AG04450 (cell line): ENCODE data around the gene HPCAL1. TPM values are rescaled to one million over a fixed set of nuclear protein-coding genes. Genes with fewer than 3 reads are reported as not detected.

Source experiments
- CTCF ChIA-PET: fragments of 300-600, 350-600 bp; formaldehyde crosslinking; extraction: SDS; loops from one replicate; lab custom pipeline; 2022; ENCODE audit warnings: antibody characterized with exemption, inconsistent platforms; lab: Charles Lee
- POLR2A ChIA-PET: fragments of 350-600 bp; formaldehyde crosslinking; extraction: SDS; loops from one replicate; lab custom pipeline; 2021; ENCODE audit warnings: antibody characterized with exemption, inconsistent platforms; lab: Yijun Ruan, JAX
- DNase-seq: peaks from one replicate; pipeline ENCODE4 v3.0.0-alpha.2; 2011; ENCODE audit warnings: low read depth, low spot score
- H3K27ac ChIP-seq: one replicate; pipeline ENCODE4 v1.5.1; 2012; ENCODE audit warnings: low read depth, low read length, control low read depth
- H3K27me3 ChIP-seq: one replicate; pipeline ENCODE4 v1.6.0; 2012; ENCODE audit warnings: low read length; ENCODE audit not compliant: control insufficient read depth, insufficient read depth
- H3K4me3 ChIP-seq: 2 replicates; pipeline ENCODE4 v1.5.1; 2011; ENCODE audit warnings: mild to moderate bottlenecking, low read depth, low read length, control low read depth
- H3K9me3 ChIP-seq: 2 replicates; pipeline ENCODE4 v1.5.1; 2012; ENCODE audit warnings: low read length; ENCODE audit not compliant: control insufficient read depth, insufficient read depth
- polyA plus RNA-seq: library from polyadenylated mRNA; depleted of rRNA; stranded (reverse); fragments of >200 nt; gene quantifications from 2 replicates; pipeline ENCODE4 v1.2.3, GENCODE V29; 2011
- TF ChIP-seq, protein P1 (sequence below): IDR thresholded peaks from 2 replicates; pipeline ENCODE4 v1.5.1; 2011; ENCODE audit warnings: low read depth, low read length, control low read depth, inconsistent platforms

HPCAL1 gene
- polyA plus RNA-seq, 1 experiment = 14.4 TPM

DNA sequence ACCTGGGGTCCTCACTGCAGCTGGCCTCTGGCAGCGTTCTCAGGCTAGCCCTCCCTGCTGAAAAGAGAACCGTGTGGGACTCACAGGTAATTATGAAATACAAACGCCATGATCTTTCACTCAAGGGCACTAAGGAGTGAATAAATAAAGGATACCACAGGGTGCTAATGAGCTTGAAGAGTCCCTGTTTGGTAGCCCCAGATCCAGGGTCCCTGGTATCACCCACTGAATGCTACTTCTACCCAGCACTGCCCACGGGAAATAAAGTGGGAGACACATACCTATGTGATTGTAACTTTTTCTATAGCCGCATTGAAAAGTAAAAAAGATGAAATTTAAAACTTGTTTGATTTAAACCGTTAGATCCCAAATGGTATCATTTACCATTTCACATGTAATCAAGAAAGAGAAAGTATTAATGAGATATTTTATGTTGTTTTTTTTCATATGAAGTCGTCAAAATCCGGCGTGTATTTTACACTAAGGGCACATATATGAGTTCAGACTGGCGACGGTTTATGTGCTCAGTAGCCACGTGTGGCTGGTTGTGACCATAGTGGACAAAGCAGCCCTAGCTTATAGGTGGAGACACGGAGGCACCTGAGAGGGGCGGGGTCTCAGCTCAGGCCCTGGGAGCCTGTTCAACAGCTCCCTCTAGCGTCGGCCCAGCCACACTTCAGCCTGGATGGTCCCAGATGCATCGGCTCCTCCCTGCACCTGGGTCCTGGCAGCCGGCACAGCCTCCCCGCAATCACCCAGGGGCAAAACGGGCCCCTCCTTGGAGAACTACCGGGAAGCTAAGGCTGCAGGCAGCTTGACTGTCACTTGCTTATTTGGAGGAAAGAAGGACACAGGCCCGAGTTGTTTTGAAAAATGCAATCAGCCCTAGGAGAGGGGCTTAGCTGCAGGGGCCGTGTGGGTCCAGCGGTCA is 106.2 kb downstream of the HPCAL1 start:
- CTCF ChIA-PET = interaction anchor here (0.6 to 4.2 kb wide), 75 partner anchors 9 to 790 kb away, joined by 3 to 140 read pairs (median 4); partner anchors contain the start of gene ODC1
- POLR2A ChIA-PET = interaction anchor here (0.9 to 1.7 kb wide), 3 partner anchors 15 to 337 kb away, joined by 3 to 10 read pairs (median 8); partner anchors contain the start of gene HPCAL1
- TF ChIP-seq, protein P1, sequence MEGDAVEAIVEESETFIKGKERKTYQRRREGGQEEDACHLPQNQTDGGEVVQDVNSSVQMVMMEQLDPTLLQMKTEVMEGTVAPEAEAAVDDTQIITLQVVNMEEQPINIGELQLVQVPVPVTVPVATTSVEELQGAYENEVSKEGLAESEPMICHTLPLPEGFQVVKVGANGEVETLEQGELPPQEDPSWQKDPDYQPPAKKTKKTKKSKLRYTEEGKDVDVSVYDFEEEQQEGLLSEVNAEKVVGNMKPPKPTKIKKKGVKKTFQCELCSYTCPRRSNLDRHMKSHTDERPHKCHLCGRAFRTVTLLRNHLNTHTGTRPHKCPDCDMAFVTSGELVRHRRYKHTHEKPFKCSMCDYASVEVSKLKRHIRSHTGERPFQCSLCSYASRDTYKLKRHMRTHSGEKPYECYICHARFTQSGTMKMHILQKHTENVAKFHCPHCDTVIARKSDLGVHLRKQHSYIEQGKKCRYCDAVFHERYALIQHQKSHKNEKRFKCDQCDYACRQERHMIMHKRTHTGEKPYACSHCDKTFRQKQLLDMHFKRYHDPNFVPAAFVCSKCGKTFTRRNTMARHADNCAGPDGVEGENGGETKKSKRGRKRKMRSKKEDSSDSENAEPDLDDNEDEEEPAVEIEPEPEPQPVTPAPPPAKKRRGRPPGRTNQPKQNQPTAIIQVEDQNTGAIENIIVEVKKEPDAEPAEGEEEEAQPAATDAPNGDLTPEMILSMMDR = peak; percentile 95
- H3K27ac ChIP-seq = peak overlapping the region; percentile 21
- no peak for DNase-seq
- peak overlapping the region; percentile 17; the same call in 1 of the 2 replicates for H3K4me3 ChIP-seq
- H3K27me3 ChIP-seq = no peaks in the 10 kb centered on the region
- no peaks in the 10 kb centered on the region; the same call in 1 of the 2 replicates for H3K9me3 ChIP-seq

DNA sequence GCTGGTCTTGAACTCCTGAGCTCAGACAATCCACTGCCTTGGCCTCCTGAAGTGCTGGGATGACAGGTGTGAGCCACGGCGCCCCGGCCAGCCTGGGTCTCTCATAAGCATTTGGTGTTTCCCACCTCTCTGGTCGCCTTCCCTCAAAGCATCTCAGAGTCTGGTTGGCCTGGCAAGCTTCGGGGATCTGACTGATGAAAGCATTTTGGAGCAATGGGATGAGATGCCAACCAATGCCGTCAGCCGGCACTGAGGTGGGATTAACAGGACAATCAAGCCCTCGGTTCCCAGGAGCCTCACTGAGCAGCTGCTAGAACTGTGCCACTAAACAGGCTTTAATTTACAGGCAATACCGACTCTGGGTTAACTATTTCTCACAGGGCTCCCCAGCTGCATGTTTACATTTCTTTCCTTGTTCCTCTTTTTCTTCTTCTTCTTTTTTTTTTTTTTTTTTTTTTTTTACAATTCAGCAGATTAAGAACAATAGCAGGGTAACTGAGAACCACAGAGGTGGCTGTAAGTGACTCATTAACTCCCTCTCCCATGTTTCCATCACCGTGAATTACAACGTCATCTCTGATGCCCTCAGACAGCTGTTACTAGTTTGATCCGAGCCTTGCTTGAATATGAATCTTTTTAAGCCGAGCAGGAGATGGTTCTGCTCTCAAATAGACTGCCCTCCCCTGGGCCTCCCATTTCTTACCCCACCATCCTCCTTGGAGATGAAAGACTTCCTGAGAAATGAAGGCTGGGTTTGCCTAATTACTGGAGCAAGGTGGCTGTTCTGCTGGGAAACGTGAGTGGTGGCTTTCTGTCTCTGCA is 107.5 kb downstream of the HPCAL1 start:
- POLR2A ChIA-PET = interaction anchor here (0.9 to 1.3 kb wide), 2 partner anchors 14 to 338 kb away, joined by 3 to 10 read pairs; no protein-coding TSS in a partner anchor
- no peak for DNase-seq
- CTCF ChIA-PET = interaction anchor here (0.6 to 4.2 kb wide), 42 partner anchors 8 to 530 kb away, joined by 3 to 140 read pairs (median 5); no protein-coding TSS in a partner anchor
- TF ChIP-seq, protein P1 = no peak
- no peak overlapping the region for H3K4me3 ChIP-seq
- H3K9me3 ChIP-seq = no peaks in the 10 kb centered on the region; the same call in 1 of the 2 replicates
- no peaks in the 10 kb centered on the region for H3K27me3 ChIP-seq
- no peak overlapping the region for H3K27ac ChIP-seq

DNA sequence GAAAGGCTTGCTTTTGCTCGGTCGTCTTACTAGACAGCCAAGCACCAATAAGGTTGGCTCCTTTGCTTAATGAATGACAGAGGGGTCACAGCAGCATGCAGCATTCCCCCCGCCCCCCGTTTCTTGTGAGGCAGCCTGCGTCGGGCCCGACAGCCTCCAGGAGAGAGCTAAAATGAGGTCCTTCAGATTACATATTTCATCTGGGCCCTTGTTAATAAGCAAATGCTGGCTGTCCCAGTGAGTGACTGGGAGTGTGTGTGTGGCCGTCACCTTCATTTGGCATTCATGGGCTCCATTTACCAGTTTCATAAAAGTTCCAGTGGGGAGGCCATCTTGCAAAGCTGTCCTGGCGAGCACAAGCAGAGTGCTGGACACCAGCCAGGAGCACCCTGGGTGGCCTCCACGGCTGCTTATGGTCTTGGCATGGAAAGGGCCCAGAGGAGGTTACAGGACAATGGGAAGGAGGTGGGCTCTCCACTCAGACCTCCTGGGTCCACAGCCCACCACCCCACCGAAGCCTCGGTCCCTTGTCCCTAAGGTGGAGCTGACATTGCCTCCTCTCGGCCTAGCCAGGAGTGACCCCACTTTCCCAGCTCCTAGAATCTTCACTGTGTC is 108.2 kb downstream of the HPCAL1 start:
- POLR2A ChIA-PET = no interaction called here
- Histone ChIP-seq H3K27ac (no peak overlapping the region), H3K9me3 (no peaks in the 10 kb centered on the region), H3K4me3 (no peak overlapping the region), H3K27me3 (no peaks in the 10 kb centered on the region)
- CTCF ChIA-PET = interaction anchor here (0.5 to 1.9 kb wide), 3 partner anchors 24 to 1332 kb away, joined by 3 to 5 read pairs (median 3); no protein-coding TSS in a partner anchor
- no peak for DNase-seq
- TF ChIP-seq, protein P1 = no peak

DNA sequence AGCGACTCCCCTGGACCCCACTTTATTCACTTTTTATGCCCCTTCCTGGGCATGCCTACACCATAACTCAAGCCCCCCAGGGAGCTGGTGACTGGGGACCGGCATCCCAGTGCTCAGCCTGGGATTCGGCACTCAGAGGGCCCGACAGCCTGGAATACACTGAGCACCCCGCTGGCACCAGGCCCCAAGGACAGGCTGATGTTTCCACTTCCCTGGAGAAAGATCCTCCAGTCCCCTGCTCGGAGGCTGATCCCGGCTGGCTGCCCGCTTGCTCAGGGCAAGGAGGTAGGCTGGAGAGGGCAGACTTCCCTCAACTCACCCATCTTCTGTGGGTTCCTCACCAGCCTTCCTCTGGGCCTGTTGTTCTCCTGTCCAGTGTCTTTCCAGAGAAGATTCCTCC is 108.9 kb downstream of the HPCAL1 start:
- Histone ChIP-seq H3K9me3 (no peaks in the 10 kb centered on the region), H3K27me3 (no peaks in the 10 kb centered on the region), H3K4me3 (no peak overlapping the region), H3K27ac (no peak overlapping the region)
- DNase-seq = no peak
- TF ChIP-seq, protein P1 = no peak
- ChIA-PET POLR2A (no interaction called here), CTCF (interaction anchor here (0.6 to 1.9 kb wide), 3 partner anchors 23 to 339 kb away, joined by 3 to 5 read pairs (median 3); no protein-coding TSS in a partner anchor)
